Measurements from ENCODE around the gene FITM1.

The FITM1 gene

GRCh38 chr14:24150567-24150966, 20.1 kb downstream of the FITM1 start:
- H3K4me3 ChIP-seq (ENCODE audit: low read depth, low read length): no peak overlapping the region
- H3K4me1 ChIP-seq: no peaks in the 10 kb centered on the region
- no peaks in the 10 kb centered on the region for H3K9me3 ChIP-seq
- H3K27me3 ChIP-seq: no peaks in the 10 kb centered on the region
- no peak for DNase-seq
- no peak for TF ChIP-seq CTCF (IDR thresholded peaks at IDR 0.05; ENCODE audit: low read depth, low read length)
- H3K36me3 ChIP-seq: peaks cover 52% of the 10 kb centered on the region

GRCh38 chr14:24150993-24151392, 20.5 kb downstream of the FITM1 start:
- no peak for TF ChIP-seq CTCF (IDR thresholded peaks at IDR 0.05; ENCODE audit: low read depth, low read length)
- H3K36me3 ChIP-seq: peaks cover 56% of the 10 kb centered on the region
- H3K4me3 ChIP-seq (ENCODE audit: low read depth, low read length): no peak overlapping the region
- H3K9me3 ChIP-seq: no peaks in the 10 kb centered on the region
- no peak for DNase-seq
- H3K4me1 ChIP-seq: no peaks in the 10 kb centered on the region
- no peaks in the 10 kb centered on the region for H3K27me3 ChIP-seq

GRCh38 chr14:24151404-24152080, 21.1 kb downstream of the FITM1 start:
- Histone ChIP-seq H3K9me3 (no peaks in the 10 kb centered on the region), H3K4me3 (ENCODE audit: low read depth, low read length) (no peak overlapping the region), H3K4me1 (no peaks in the 10 kb centered on the region), H3K27me3 (no peaks in the 10 kb centered on the region), H3K36me3 (peaks cover 59% of the 10 kb centered on the region)
- TF ChIP-seq CTCF (IDR thresholded peaks at IDR 0.05; ENCODE audit: low read depth, low read length): no peak
- DNase-seq: no peak

- Histone ChIP-seq H3K4me1 (no peaks in the 10 kb centered on the region), H3K9me3 (no peaks in the 10 kb centered on the region), H3K27me3 (no peaks in the 10 kb centered on the region), H3K4me3 (ENCODE audit: low read depth, low read length) (no peak overlapping the region), H3K36me3 (peaks cover 66% of the 10 kb centered on the region)
- TF ChIP-seq CTCF (IDR thresholded peaks at IDR 0.05; ENCODE audit: low read depth, low read length): no peak
- no peak for DNase-seq
These were observed 24.6 kb downstream of the FITM1 start for GRCh38 chr14:24155100-24155499.

- peaks cover 51% of the 10 kb centered on the region for H3K36me3 ChIP-seq
- no peaks in the 10 kb centered on the region for H3K27me3 ChIP-seq
- H3K4me1 ChIP-seq: peaks cover 8% of the 10 kb centered on the region
- DNase-seq: no peak
- no peak for TF ChIP-seq CTCF (IDR thresholded peaks at IDR 0.05; ENCODE audit: low read depth, low read length)
- H3K4me3 ChIP-seq (ENCODE audit: low read depth, low read length): no peak overlapping the region
- no peaks in the 10 kb centered on the region for H3K9me3 ChIP-seq
These were observed 26.4 kb downstream of the FITM1 start for GRCh38 chr14:24156840-24157239.

- no peaks in the 10 kb centered on the region for H3K27me3 ChIP-seq
- no peak overlapping the region for H3K4me3 ChIP-seq (ENCODE audit: low read depth, low read length)
- peaks cover 8% of the 10 kb centered on the region for H3K4me1 ChIP-seq
- TF ChIP-seq CTCF (IDR thresholded peaks at IDR 0.05; ENCODE audit: low read depth, low read length): no peak
- no peaks in the 10 kb centered on the region for H3K9me3 ChIP-seq
- no peak for DNase-seq
- peaks cover 47% of the 10 kb centered on the region for H3K36me3 ChIP-seq
These were observed 26.9 kb downstream of the FITM1 start for GRCh38 chr14:24157331-24157730.

All from BE2C (cell line).